ENCODE measurements around the gene ULBP2.
"Not testable (repeated sequence)": the region's sequence is repeated elsewhere in the genome, so short reads cannot be mapped to it uniquely, and the experiment has no call there.

The ULBP2 gene

GRCh38 chr6:149927025-149927424 is 14.8 kb upstream of the ULBP2 start:
- DNase-seq (ENCODE audit: low read depth), result not testable (repeated sequence)

GRCh38 chr6:149929422-149929821 is 12.4 kb upstream of the ULBP2 start:
- DNase-seq (ENCODE audit: low read depth), result no peak

DNA sequence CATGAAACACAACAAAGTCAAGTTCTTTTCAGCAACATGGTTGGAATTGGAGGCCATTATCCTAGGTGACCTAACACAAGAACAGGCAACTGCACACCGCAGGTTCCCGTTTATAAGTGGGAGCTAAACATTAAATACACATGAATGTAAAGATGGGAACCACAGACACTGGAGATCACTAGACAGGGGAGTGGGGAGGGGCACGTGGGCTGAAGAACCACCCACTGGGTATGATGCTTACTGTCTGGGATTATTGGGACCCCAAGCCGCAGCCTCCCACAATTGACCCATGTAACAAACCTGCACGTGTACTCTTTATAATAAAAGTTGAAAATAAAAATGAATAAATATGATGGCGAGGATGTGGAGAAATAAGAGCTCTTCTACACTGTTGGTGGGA is 10.3 kb upstream of the ULBP2 start:
- DNase-seq (ENCODE audit: low read depth), result no peak

DNA sequence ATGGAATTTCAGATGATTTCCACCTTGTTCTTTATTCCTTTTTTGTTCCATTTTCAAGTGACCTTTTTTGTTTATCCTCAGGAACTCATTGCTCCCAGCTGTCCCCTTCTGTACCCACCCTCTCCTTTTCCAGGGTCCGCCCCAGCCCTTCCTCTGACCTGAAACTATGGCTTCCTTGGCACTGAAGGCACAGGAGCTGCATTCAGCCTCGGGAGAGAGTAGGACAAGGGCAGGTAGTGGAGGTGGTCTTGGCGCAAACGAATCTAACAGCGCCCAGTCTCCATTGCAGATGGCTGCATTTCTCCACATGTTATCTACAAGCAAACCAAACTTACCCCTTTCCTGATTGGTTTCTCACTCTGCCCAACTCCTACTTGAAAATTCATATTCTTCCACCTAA is 8.8 kb upstream of the ULBP2 start:
- no peak for DNase-seq (ENCODE audit: low read depth)

- no peak for DNase-seq (ENCODE audit: low read depth)
These were observed 8.4 kb upstream of the ULBP2 start for GRCh38 chr6:149933461-149933860.

GRCh38 chr6:149934249-149935156 is 7.3 kb upstream of the ULBP2 start:
- DNase-seq (ENCODE audit: low read depth), result peak; percentile 30

GRCh38 chr6:149935246-149935645 is 6.6 kb upstream of the ULBP2 start:
- DNase-seq (ENCODE audit: low read depth), result no peak

- no peak for DNase-seq (ENCODE audit: low read depth)
These were observed 6.1 kb upstream of the ULBP2 start for GRCh38 chr6:149935668-149936067.

- DNase-seq (ENCODE audit: low read depth), result no peak
These were observed 5.1 kb upstream of the ULBP2 start for GRCh38 chr6:149936743-149937142.

- DNase-seq (ENCODE audit: low read depth), result not testable (repeated sequence)
These were observed 3.7 kb upstream of the ULBP2 start for GRCh38 chr6:149938013-149938570.

DNA sequence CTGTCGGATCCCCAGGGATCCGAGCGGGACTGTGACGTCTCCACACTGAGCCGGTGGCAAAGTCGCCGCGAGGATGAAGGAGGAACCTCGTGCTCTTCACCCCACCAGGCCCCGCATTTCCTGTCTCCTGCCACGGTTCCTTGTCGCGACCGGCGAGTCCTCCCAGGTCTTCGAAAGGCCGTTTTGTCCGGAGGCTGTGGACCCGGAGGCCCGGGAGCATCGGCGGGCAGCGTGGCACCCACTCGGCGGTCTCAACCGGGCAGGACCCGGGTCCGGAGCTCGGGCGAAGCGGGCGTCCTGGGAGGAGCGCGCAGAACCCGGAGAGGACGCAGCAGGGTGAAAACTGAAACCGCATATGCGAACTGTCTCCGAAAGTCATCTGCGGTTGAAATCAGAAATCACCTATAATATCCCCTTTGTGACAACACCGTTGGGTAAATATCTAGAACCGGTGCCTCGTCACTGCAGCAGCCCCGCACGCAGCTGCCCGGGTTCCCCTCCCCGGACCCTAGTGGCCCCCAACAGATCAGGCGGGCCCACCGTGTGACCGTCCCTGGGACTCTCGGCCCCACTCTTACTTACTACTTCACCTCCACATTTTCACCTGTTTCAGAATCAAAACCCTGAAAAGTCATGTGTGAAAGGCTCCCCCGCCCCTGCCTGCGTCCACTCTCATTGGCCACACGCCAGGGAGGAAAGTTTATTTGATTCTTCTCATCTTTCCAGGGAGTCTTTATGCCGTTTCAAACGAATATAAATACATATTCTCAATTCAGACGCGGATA is 3.1 kb upstream of the ULBP2 start:
- DNase-seq (ENCODE audit: low read depth), result no peak

GRCh38 chr6:149939356-149939648 is 2.5 kb upstream of the ULBP2 start:
- no peak for DNase-seq (ENCODE audit: low read depth)

GRCh38 chr6:149939909-149940671 is 1.7 kb upstream of the ULBP2 start:
- DNase-seq (ENCODE audit: low read depth), result no peak

DNA sequence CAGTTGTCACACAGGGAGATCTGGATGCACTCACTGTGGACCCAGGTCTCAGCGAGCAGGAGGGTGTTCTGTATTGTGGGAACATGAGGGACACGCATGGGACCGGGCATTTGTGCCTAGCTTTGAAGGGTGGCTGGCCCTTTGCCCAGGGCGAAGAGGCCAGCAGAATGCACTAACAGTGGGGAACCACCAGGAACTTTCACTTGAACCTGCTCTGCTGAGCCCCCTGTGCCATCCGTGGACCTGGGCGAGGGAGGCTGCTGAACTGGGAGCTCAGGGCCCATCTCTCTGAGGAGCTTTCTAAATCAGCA is 1.2 kb upstream of the ULBP2 start:
- no peak for DNase-seq (ENCODE audit: low read depth)

GRCh38 chr6:149942461-149942829 is 631 bp downstream of the ULBP2 start:
- DNase-seq (ENCODE audit: low read depth), result no peak

DNA sequence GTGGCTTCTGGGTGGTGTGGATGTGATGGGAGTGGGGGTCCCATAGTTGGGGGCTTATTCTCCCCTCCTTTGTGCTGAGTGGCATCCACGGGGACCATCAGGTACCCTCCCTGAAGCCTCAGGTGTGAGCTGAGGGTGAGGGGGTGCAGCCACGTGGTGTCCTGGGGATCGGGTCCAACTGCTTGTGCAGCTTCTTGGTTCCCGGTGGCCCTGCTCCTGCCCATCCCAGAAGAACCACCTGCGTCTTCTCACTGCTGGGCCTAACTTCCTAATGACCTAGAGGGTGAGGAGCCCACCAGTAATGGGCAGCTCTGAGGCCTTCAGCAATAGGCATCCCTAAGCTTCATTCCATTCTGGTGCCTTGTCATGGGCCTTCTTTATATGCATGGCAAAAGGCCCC is 1.5 kb downstream of the ULBP2 start:
- not testable (repeated sequence) for DNase-seq (ENCODE audit: low read depth)

DNA sequence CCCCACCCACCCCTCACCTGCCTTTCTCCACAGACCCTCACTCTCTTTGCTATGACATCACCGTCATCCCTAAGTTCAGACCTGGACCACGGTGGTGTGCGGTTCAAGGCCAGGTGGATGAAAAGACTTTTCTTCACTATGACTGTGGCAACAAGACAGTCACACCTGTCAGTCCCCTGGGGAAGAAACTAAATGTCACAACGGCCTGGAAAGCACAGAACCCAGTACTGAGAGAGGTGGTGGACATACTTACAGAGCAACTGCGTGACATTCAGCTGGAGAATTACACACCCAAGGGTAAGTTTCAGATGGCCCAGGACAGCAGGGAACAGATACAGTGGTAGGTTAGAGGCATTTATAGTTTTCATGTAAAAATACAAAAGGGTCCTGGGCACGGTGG is 3.5 kb downstream of the ULBP2 start:
- DNase-seq (ENCODE audit: low read depth), result not testable (repeated sequence)

DNA sequence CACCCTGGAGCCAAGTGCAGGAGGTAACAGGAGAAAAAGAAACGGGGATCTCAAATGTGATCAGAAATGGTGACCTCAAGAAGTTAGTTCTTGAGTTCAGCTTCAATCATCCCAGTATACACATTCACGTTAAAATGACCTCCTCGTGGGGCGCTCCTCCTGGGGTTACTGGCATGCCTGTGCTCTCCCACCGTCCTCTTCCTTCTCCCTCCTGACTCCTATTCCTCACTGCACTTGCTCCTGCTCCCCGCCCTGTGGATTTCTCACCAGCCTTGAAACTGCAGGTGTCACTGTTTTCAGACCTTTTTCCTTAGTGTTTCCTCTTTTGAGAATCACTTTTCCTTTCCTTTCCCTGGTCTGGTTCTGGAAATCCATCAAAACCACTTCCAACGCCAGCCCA is 4.8 kb downstream of the ULBP2 start:
- DNase-seq (ENCODE audit: low read depth), result not testable (repeated sequence)

DNA sequence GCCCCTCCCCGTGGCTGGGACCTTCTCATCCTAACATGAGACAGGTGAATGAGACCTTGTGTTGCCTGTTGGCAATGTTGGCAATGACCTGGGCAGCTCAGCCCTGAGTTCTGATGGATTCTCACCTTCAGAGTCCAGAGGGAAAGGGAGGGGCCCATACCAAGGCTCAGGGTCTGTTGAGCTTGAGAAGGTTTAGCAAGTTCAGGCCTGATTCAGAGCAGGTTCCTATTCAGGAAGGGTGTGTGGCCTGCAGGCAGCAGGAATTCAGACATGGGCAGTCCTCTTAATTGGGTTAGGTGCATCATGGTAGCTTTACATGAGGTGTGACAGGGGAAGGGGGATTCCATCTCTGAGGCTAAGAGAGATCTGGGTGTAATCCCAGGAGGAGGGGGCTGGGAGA is 5.7 kb downstream of the ULBP2 start:
- DNase-seq (ENCODE audit: low read depth), result not testable (repeated sequence)

DNA sequence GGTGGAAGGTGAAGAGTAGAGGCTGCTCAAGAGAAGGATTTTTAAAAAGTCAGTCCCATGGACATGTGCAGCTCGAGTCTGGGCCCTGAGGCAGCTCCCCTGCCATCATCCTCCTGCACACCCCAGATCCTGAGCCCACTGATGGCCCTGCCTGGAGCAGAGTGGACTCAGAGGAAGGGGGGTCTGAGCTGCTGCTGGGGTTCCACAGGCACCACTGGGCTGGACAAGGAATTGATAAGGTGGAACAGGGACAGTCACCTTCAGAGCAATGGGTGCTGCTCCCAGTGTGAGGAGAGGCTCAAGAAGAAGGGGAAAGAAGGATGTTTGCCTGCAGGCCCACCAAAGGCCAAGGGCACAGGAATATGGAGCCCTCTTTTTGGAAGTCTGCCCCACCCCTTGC is 6.2 kb downstream of the ULBP2 start:
- DNase-seq (ENCODE audit: low read depth), result no peak

DNA sequence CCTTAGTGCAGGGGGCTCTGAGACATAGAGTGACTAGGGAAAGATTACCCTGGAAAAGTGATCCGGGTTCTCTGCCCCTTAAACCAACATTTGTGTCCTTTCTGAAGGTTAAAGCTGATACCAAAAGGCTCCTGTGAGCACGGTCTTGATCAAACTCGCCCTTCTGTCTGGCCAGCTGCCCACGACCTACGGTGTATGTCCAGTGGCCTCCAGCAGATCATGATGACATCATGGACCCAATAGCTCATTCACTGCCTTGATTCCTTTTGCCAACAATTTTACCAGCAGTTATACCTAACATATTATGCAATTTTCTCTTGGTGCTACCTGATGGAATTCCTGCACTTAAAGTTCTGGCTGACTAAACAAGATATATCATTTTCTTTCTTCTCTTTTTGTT is 6.8 kb downstream of the ULBP2 start:
- DNase-seq (ENCODE audit: low read depth), result no peak

DNA sequence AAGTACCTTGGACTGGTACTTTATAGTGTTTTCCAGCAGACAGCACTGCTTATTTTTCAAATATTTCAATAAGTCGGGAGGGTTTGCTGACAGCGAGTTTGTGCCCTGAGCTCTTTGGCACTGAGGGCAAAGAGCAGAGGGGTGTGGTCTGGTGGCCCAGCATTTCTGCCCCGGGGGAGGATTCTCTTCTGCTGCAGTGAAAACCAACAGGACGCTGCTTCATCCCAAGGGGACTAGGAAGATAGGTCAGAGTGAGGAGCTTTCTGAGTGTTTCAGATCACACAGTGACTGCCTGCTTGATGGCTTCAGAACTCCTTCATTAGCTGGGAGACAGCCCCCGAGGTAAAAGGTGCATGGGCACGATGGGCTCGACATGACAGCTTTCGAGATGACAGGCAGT is 8.6 kb downstream of the ULBP2 start:
- DNase-seq (ENCODE audit: low read depth), result no peak

DNA sequence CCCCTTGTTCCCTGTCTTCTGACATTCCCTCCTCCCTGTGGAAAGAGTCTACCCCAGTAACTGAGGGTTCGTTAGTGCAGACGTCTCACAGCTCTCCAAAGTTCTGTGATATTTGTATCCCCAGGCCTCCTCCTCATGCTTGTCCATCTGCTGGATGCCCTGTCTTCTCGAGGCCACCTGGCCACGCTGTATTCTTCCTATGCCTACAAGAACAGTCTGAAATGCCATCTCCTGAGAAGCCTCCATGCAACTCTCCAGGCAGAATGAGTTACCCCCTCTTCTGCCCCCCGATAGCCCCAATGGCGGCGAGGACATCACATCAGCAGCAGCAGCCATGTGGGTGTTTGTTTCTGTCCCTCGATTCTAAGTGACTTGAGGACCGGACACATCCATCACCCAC is 9.3 kb downstream of the ULBP2 start:
- no peak for DNase-seq (ENCODE audit: low read depth)

Data from non-pigmented ciliary epithelial cell (primary cell).